GM23338 (cell line): ENCODE measurements around the gene ARHGAP10. TPM values are rescaled to one million over a fixed set of nuclear protein-coding genes. Genes with fewer than 3 reads are reported as not detected.

ENCODE experiments used
- ATAC-seq: fragments of 200-7000 bp; cut with Tn5 transposase; 3 replicates; pipeline ENCODE4 v1.9.1; 2020
- DNase-seq: peaks from one replicate; pipeline ENCODE4 v3.0.0-alpha.2; 2015; ENCODE audit warnings: low spot score
- H2AFZ ChIP-seq: fragments of 200-600 bp; sonication (generic); 2 replicates; pipeline ENCODE4 v1.8.0; 2016; ENCODE audit warnings: antibody characterized with exemption, mild to moderate bottlenecking, moderate library complexity
- H3F3A ChIP-seq: fragments of 200-600 bp; sonication (generic); replicated peaks from 2 replicates; pipeline ENCODE4 v1.8.0; 2017; ENCODE audit warnings: antibody characterized with exemption, mixed run types, low read depth
- H3K27ac ChIP-seq: fragments of 200-600 bp; sonication (generic); 2 replicates; pipeline ENCODE4 v1.6.1; 2016; ENCODE audit warnings: low read depth
- H3K27me3 ChIP-seq: fragments of 200-600 bp; sonication (generic); 2 replicates; pipeline ENCODE4 v1.8.0; 2016; ENCODE audit warnings: mild to moderate bottlenecking, mixed run types, moderate library complexity; ENCODE audit not compliant: insufficient read depth
- H3K36me3 ChIP-seq: fragments of 200-600 bp; sonication (generic); 2 replicates; pipeline ENCODE4 v1.8.0; 2016; ENCODE audit warnings: mild to moderate bottlenecking; ENCODE audit not compliant: insufficient read depth
- H3K4me1 ChIP-seq: fragments of 200-600 bp; sonication (generic); 2 replicates; pipeline ENCODE4 v1.8.0; 2016; ENCODE audit warnings: mild to moderate bottlenecking, moderate library complexity; ENCODE audit not compliant: insufficient read depth
- H3K4me2 ChIP-seq: fragments of 200-600 bp; sonication (generic); 2 replicates; pipeline ENCODE4 v1.7.1; 2017; ENCODE audit warnings: mixed run types
- H3K4me3 ChIP-seq: fragments of 200-600 bp; sonication (generic); 2 replicates; pipeline ENCODE4 v1.6.1; 2016; ENCODE audit warnings: mixed run types
- H3K79me2 ChIP-seq: fragments of 200-600 bp; sonication (generic); replicated peaks from 2 replicates; pipeline ENCODE4 v1.8.0; 2017; ENCODE audit warnings: mild to moderate bottlenecking; ENCODE audit not compliant: insufficient read depth
- H3K9me2 ChIP-seq: fragments of 200-600 bp; sonication (generic); 2 replicates; pipeline ENCODE4 v1.8.0; 2017; ENCODE audit not compliant: insufficient read depth
- H4K20me1 ChIP-seq: fragments of 200-600 bp; sonication (generic); replicated peaks from 2 replicates; pipeline ENCODE4 v1.8.0; 2017; ENCODE audit warnings: mild to moderate bottlenecking; ENCODE audit not compliant: insufficient read depth
- H3K27ac Mint-ChIP-seq: 2 replicates; pipeline ENCODE4 v1.8.0; 2020; ENCODE audit warnings: inconsistent platforms, mild to moderate bottlenecking, moderate library complexity, mixed read lengths
- H3K27me3 Mint-ChIP-seq: 3 replicates; pipeline ENCODE4 v1.8.0; 2022; ENCODE audit warnings: low read depth, mild to moderate bottlenecking, moderate library complexity, mixed read lengths, inconsistent platforms; ENCODE audit not compliant: insufficient read depth, poor library complexity
- H3K36me3 Mint-ChIP-seq: 3 replicates; pipeline ENCODE4 v1.8.0; 2021; ENCODE audit warnings: low read depth, mild to moderate bottlenecking, inconsistent platforms, moderate library complexity, mixed read lengths
- H3K4me1 Mint-ChIP-seq: 3 replicates; pipeline ENCODE4 v1.8.0; 2020; ENCODE audit warnings: mild to moderate bottlenecking, inconsistent platforms, mixed read lengths
- H3K4me3 Mint-ChIP-seq: 3 replicates; pipeline ENCODE4 v1.8.0; 2021; ENCODE audit warnings: moderate library complexity, mild to moderate bottlenecking, inconsistent platforms, mixed read lengths
- H3K9me3 Mint-ChIP-seq: 3 replicates; pipeline ENCODE4 v1.8.0; 2020; ENCODE audit warnings: moderate library complexity, mild to moderate bottlenecking, inconsistent platforms, mixed read lengths
- CREB1 ChIP-seq: fragments of 250-450 bp; sonication (Bioruptor Pico); IDR thresholded peaks from 2 replicates; pipeline ENCODE4 v1.5.0; 2020; ENCODE audit warnings: low read depth, mild to moderate bottlenecking, moderate library complexity
- CTCF ChIP-seq, 2 experiments: fragments of 200-600 bp in 1 of 2; sonication (generic) in 1 of 2; conservative IDR thresholded peaks; 2 replicates each; pipeline versions ENCODE4 v1.5.1 to v1.6.1; 2016 to 2017; ENCODE audit warnings: antibody characterized with exemption in 2 of 2, low read depth in 2 of 2, mild to moderate bottlenecking in 2 of 2, moderate library complexity in 1 of 2
- ETS1 ChIP-seq: IDR thresholded peaks from 2 replicates; pipeline ENCODE4 v1.6.1; 2016; ENCODE audit warnings: antibody characterized with exemption
- EZH2phosphoT487 ChIP-seq: fragments of 200-600 bp; sonication (generic); IDR thresholded peaks from one replicate; pipeline ENCODE4 v1.8.1; 2018; ENCODE audit warnings: antibody characterized with exemption; ENCODE audit not compliant: unreplicated experiment
- JUNB ChIP-seq: IDR thresholded peaks from one replicate; pipeline ENCODE4 v1.6.1; 2016; ENCODE audit warnings: antibody characterized with exemption; ENCODE audit not compliant: unreplicated experiment
- NANOG ChIP-seq: IDR thresholded peaks from 2 replicates; pipeline ENCODE4 v1.6.1; 2016; ENCODE audit warnings: antibody characterized with exemption, borderline replicate concordance
- POLR2AphosphoS5 ChIP-seq: IDR thresholded peaks from 2 replicates; pipeline ENCODE4 v1.6.1; 2016; ENCODE audit warnings: antibody characterized with exemption, low read depth
- REST ChIP-seq: IDR thresholded peaks from one replicate; pipeline ENCODE4 v1.6.1; 2018; ENCODE audit warnings: antibody characterized with exemption; ENCODE audit not compliant: unreplicated experiment
- STAT1 ChIP-seq: IDR thresholded peaks from one replicate; pipeline ENCODE4 v1.6.1; 2016; ENCODE audit warnings: antibody characterized with exemption; ENCODE audit not compliant: unreplicated experiment
- polyA plus RNA-seq: library from polyadenylated mRNA; unstranded; fragments of >200 nt; fragmentation: Nextera tagmentation; extraction: Ambion mirVana; gene quantifications from 2 replicates; pipeline ENCODE4 v1.2.1, GENCODE V29; 2016
- total RNA-seq: library from RNA; depleted of rRNA; stranded (reverse); fragments of >200 nt; shearing (Covaris generic); gene quantifications from 2 replicates; pipeline ENCODE4 v1.2.3, GENCODE V29; 2014

Gene ARHGAP10
- total and polyA plus RNA-seq, 2 experiments from 2014 or later, result 5.1 to 6.3 TPM

GRCh38 chr4:147780137-147780777 lies 48.4 kb downstream of the ARHGAP10 start:
- Histone ChIP-seq H3K36me3 (no peaks in the 10 kb centered on the region), H3K4me3 (no peak overlapping the region), H4K20me1 (no peaks in the 10 kb centered on the region), H3K9me2 (no peaks in the 10 kb centered on the region), H3K4me2 (no peak overlapping the region), H3F3A (peaks cover 10% of the 10 kb centered on the region; the same call in 1 of the 2 replicates), H3K27me3 (no peaks in the 10 kb centered on the region), H3K79me2 (no peaks in the 10 kb centered on the region), H2AFZ (no peak overlapping the region), H3K4me1 (no peaks in the 10 kb centered on the region), H3K27ac (no peak overlapping the region)
- TF ChIP-seq EZH2phosphoT487, result no peak
- TF ChIP-seq ETS1, result no peak
- no peak for TF ChIP-seq JUNB
- no peak for ATAC-seq
- Mint-ChIP-seq H3K4me3 (no peak overlapping the region), H3K36me3 (no peaks in the 10 kb centered on the region), H3K27me3 (peaks cover 4% of the 10 kb centered on the region), H3K4me1 (peaks cover 3% of the 10 kb centered on the region; the same call in 1 of the 3 replicates), H3K9me3 (no peaks in the 10 kb centered on the region), H3K27ac (no peak overlapping the region)
- no peak for DNase-seq

GRCh38 chr4:147782087-147782781 lies 50.3 kb downstream of the ARHGAP10 start:
- no peaks in the 10 kb centered on the region for H3K9me2 ChIP-seq
- H3K36me3 ChIP-seq, result no peaks in the 10 kb centered on the region
- Mint-ChIP-seq H3K27me3 (no peaks in the 10 kb centered on the region), H3K9me3 (no peaks in the 10 kb centered on the region), H3K36me3 (no peaks in the 10 kb centered on the region), H3K4me3 (no peak overlapping the region), H3K4me1 (peaks cover 15% of the 10 kb centered on the region; the same call in 2 of the 3 replicates), H3K27ac (no peak overlapping the region)
- H3K27me3 ChIP-seq, result no peaks in the 10 kb centered on the region
- no peak overlapping the region for H3K4me3 ChIP-seq
- no peaks in the 10 kb centered on the region for H3K4me1 ChIP-seq
- no peak for TF ChIP-seq CREB1
- no peak for TF ChIP-seq POLR2AphosphoS5
- TF ChIP-seq CTCF (conservative IDR thresholded peaks at IDR 0.05; ENCODE audit: low read depth in 2 of 2), result no peak
- no peak for TF ChIP-seq STAT1
- no peak for TF ChIP-seq REST
- no peak for TF ChIP-seq JUNB
- no peak for TF ChIP-seq NANOG
- H3K79me2 ChIP-seq, result no peaks in the 10 kb centered on the region
- H4K20me1 ChIP-seq, result no peaks in the 10 kb centered on the region
- H2AFZ ChIP-seq, result no peak overlapping the region
- peaks cover 10% of the 10 kb centered on the region; the same call in 1 of the 2 replicates for H3F3A ChIP-seq
- peak overlapping the region; percentile 71 for H3K27ac ChIP-seq
- DNase-seq (no peak), ATAC-seq (no peak)
- no peak overlapping the region for H3K4me2 ChIP-seq
